CD14-positive monocyte (primary cell): ENCODE measurements around the gene NBPF4. TPM values are rescaled to one million over a fixed set of nuclear protein-coding genes. Genes with fewer than 3 reads are reported as not detected.
"Not testable (repeated sequence)": the region's sequence is repeated elsewhere in the genome, so short reads cannot be mapped to it uniquely, and the experiment has no call there.

Source experiments
- DNase-seq, 3 donors: peaks; one replicate each; pipeline ENCODE4 v3.0.0-alpha.2; 2011 to 2022
- H2AFZ ChIP-seq: 2 replicates; pipeline ENCODE4 v1.6.0; 2012; ENCODE audit warnings: mild to moderate bottlenecking, low read depth, low read length, inconsistent platforms; ENCODE audit not compliant: insufficient read depth, poor library complexity, severe bottlenecking
- H3K27ac ChIP-seq, 2 donors: 1 replicate in 1 of 2; 2 replicates in 1 of 2; pipeline ENCODE4 v1.5.1; 2012 to 2013; ENCODE audit warnings: low read length in 2 of 2, control low read depth in 1 of 2, inconsistent platforms in 1 of 2, low read depth in 1 of 2, mild to moderate bottlenecking in 1 of 2
- H3K27me3 ChIP-seq, 2 donors: one replicate each; pipeline versions ENCODE4 v1.6.0 to v1.6.1; 2011 to 2013; ENCODE audit warnings: low read length in 2 of 2; ENCODE audit not compliant: control insufficient read depth in 2 of 2, insufficient read depth in 2 of 2
- H3K36me3 ChIP-seq, 2 donors: replicated peaks in 1 of 2; 1 replicate in 1 of 2; 2 replicates in 1 of 2; pipeline versions ENCODE4 v1.5.1 to v1.6.1; 2012 to 2013; ENCODE audit warnings: low read length in 2 of 2, control low read depth in 1 of 2, inconsistent platforms in 1 of 2, mild to moderate bottlenecking in 1 of 2; ENCODE audit not compliant: insufficient read depth in 2 of 2, control insufficient read depth in 1 of 2
- H3K4me1 ChIP-seq, 2 donors: 1 replicate in 1 of 2; 2 replicates in 1 of 2; pipeline versions ENCODE4 v1.5.1 to v1.6.1; 2012 to 2013; ENCODE audit warnings: low read length in 2 of 2, control low read depth in 1 of 2, inconsistent platforms in 1 of 2, mild to moderate bottlenecking in 1 of 2, moderate library complexity in 1 of 2; ENCODE audit not compliant: insufficient read depth in 2 of 2, control insufficient read depth in 1 of 2
- H3K4me2 ChIP-seq: replicated peaks from 2 replicates; pipeline ENCODE3; 2012; ENCODE audit warnings: low read length, moderate library complexity, mild to moderate bottlenecking; ENCODE audit not compliant: poor library complexity, severe bottlenecking; ENCODE audit errors: extremely low read depth
- H3K4me3 ChIP-seq, 3 experiments: fragments of 200-600 bp in 1 of 3; sonication (generic) in 1 of 3; replicated peaks in 1 of 3; 1 replicate in 2 of 3; 2 replicates in 1 of 3; pipeline ENCODE4 v1.5.1; 2011 to 2013; ENCODE audit warnings: low read length in 3 of 3, mild to moderate bottlenecking in 3 of 3, control low read depth in 2 of 3, low read depth in 2 of 3, inconsistent platforms in 1 of 3, moderate library complexity in 1 of 3
- H3K79me2 ChIP-seq: 2 replicates; pipeline ENCODE4 v1.6.0; 2012; ENCODE audit warnings: mild to moderate bottlenecking, control low read depth, inconsistent platforms, low read length, moderate library complexity; ENCODE audit not compliant: insufficient read depth
- H3K9ac ChIP-seq: 2 replicates; pipeline ENCODE4 v1.6.0; 2017; ENCODE audit warnings: low read length, mild to moderate bottlenecking; ENCODE audit not compliant: insufficient read depth, poor library complexity, severe bottlenecking
- H3K9me3 ChIP-seq, 2 donors: replicated peaks in 1 of 2; 1 replicate in 1 of 2; 2 replicates in 1 of 2; pipeline versions ENCODE4 v1.5.1 to v1.6.1; 2012 to 2013; ENCODE audit warnings: low read length in 2 of 2, control low read depth in 1 of 2; ENCODE audit not compliant: control insufficient read depth in 1 of 2, insufficient read depth in 1 of 2
- H4K20me1 ChIP-seq: 2 replicates; pipeline ENCODE4 v1.6.0; 2012; ENCODE audit warnings: mild to moderate bottlenecking, low read length, control low read depth, moderate library complexity; ENCODE audit not compliant: insufficient read depth
- H3K27ac Mint-ChIP-seq, 7 donors: one replicate each; pipeline ENCODE4 v1.8.0; 2020; ENCODE audit warnings: mild to moderate bottlenecking in 7 of 7, mixed read lengths in 7 of 7, moderate library complexity in 6 of 7, inconsistent platforms in 2 of 7
- H3K27me3 Mint-ChIP-seq, 3 donors: one replicate each; pipeline ENCODE4 v1.8.0; 2021 to 2022; ENCODE audit warnings: low read depth in 3 of 3, mild to moderate bottlenecking in 3 of 3, mixed read lengths in 3 of 3, moderate library complexity in 3 of 3, inconsistent platforms in 1 of 3
- H3K36me3 Mint-ChIP-seq, 2 donors: one replicate each; pipeline ENCODE4 v1.8.0; 2020; ENCODE audit warnings: mixed read lengths in 2 of 2, inconsistent platforms in 1 of 2, mild to moderate bottlenecking in 1 of 2
- H3K4me1 Mint-ChIP-seq: one replicate; pipeline ENCODE4 v1.8.0; 2020; ENCODE audit warnings: mild to moderate bottlenecking, mixed read lengths
- H3K4me3 Mint-ChIP-seq, 2 donors: one replicate each; pipeline ENCODE4 v1.8.0; 2020; ENCODE audit warnings: mild to moderate bottlenecking in 2 of 2, mixed read lengths in 2 of 2, moderate library complexity in 1 of 2
- H3K9me3 Mint-ChIP-seq, 7 donors: one replicate each; pipeline ENCODE4 v1.8.0; 2020 to 2022; ENCODE audit warnings: mixed read lengths in 7 of 7, mild to moderate bottlenecking in 6 of 7, moderate library complexity in 6 of 7, inconsistent platforms in 2 of 7
- WGBS: methylation state at CpG from one replicate; pipeline ENCODE4 v1.1.5; 2013; ENCODE audit warnings: missing lambda C conversion rate; ENCODE audit not compliant: insufficient coverage; 5-methylcytosine and 5-hydroxymethylcytosine counted together
- intact Hi-C, 2 donors: fragments of 100-400 bp; cut with micrococcal nuclease; formaldehyde crosslinking; loops; one replicate each; pipeline versions ENCODE4 v1.15.0 to v1.15.1; 2023
- polyA plus RNA-seq, 3 donors: library from polyadenylated mRNA; depleted of rRNA in 1 of 3; unstranded in 2 of 3; stranded (reverse) in 1 of 3; fragments of 300-500 nt in 2 of 3; fragments of >200 nt in 1 of 3; fragmentation: Illumina TruSeq in 2 of 3; gene quantifications; 1 replicate in 2 of 3; 2 replicates in 1 of 3; pipeline ENCODE4 v1.2.3, GENCODE V29; 2012 to 2021

The NBPF4 gene
- polyA plus RNA-seq, 3 donors: not detected

GRCh38 chr1:108239426-108239825 is 4.5 kb downstream of the NBPF4 start:
- H3K27ac Mint-ChIP-seq, H3K27me3 ChIP-seq, H3K27ac ChIP-seq, H3K36me3 ChIP-seq, H3K4me1 ChIP-seq, H3K4me2 ChIP-seq, DNase-seq, H3K9ac ChIP-seq, H4K20me1 ChIP-seq, H3K79me2 ChIP-seq, intact Hi-C loops, H3K36me3 Mint-ChIP-seq, H3K4me1 Mint-ChIP-seq, H3K9me3 Mint-ChIP-seq, H3K9me3 ChIP-seq, H3K4me3 Mint-ChIP-seq, H2AFZ ChIP-seq, H3K27me3 Mint-ChIP-seq, H3K4me3 ChIP-seq: not testable (repeated sequence)
- no CpG with 5 or more reads among the region's 2 CpGs for WGBS

- H3K79me2 ChIP-seq, H3K36me3 Mint-ChIP-seq, H3K27ac Mint-ChIP-seq, H2AFZ ChIP-seq, H3K9ac ChIP-seq, intact Hi-C loops, H3K9me3 Mint-ChIP-seq, H3K9me3 ChIP-seq, H3K4me1 Mint-ChIP-seq, H3K4me2 ChIP-seq, H3K27me3 ChIP-seq, H3K36me3 ChIP-seq, H4K20me1 ChIP-seq, DNase-seq, H3K27me3 Mint-ChIP-seq, H3K4me1 ChIP-seq, H3K4me3 ChIP-seq, H3K27ac ChIP-seq, H3K4me3 Mint-ChIP-seq: not testable (repeated sequence)
- whole genome bisulfite sequencing: no CpG with 5 or more reads among the region's 2 CpGs
Observed at GRCh38 chr1:108235308-108235707, 8.6 kb downstream of the NBPF4 start.

GRCh38 chr1:108232183-108232582 is 11.7 kb downstream of the NBPF4 start:
- H3K4me2 ChIP-seq, H3K4me1 Mint-ChIP-seq, H3K4me1 ChIP-seq, H3K27me3 ChIP-seq, H3K27ac Mint-ChIP-seq, H2AFZ ChIP-seq, H3K27me3 Mint-ChIP-seq, intact Hi-C loops, H3K9me3 Mint-ChIP-seq, H3K9ac ChIP-seq, H3K27ac ChIP-seq, H3K9me3 ChIP-seq, H3K79me2 ChIP-seq, DNase-seq, H3K4me3 Mint-ChIP-seq, H3K4me3 ChIP-seq, H4K20me1 ChIP-seq, H3K36me3 ChIP-seq, H3K36me3 Mint-ChIP-seq: not testable (repeated sequence)
- no CpG with 5 or more reads among the region's 3 CpGs for WGBS

DNA sequence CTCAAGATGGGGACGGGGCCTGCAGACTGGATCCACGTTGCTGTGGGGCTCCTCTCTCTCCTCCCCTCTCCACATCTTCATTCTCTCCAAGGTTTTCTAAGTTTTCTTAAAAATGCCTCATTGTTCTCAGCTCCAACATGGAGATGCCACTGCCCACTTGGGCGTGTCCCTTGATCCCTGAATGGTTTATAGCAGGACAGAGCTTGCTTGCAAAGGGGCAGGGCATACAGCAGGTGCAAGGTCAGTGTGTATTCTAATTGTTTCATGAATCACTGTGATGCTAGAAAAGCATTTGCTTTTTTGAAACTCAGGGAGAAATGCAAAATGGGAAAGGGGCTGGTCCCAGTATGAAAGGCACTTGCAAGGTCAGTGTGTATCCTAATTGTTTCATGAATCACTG is 13.9 kb downstream of the NBPF4 start:
- H3K36me3 ChIP-seq, H4K20me1 ChIP-seq, H3K9ac ChIP-seq, DNase-seq, H3K27ac Mint-ChIP-seq, H3K36me3 Mint-ChIP-seq, H3K79me2 ChIP-seq, H3K4me1 Mint-ChIP-seq, H3K4me3 Mint-ChIP-seq, H3K4me1 ChIP-seq, H3K27me3 Mint-ChIP-seq, H3K27ac ChIP-seq, H2AFZ ChIP-seq, H3K4me3 ChIP-seq, H3K9me3 ChIP-seq, H3K27me3 ChIP-seq, H3K9me3 Mint-ChIP-seq, intact Hi-C loops, H3K4me2 ChIP-seq: not testable (repeated sequence)
- no CpG with 5 or more reads among the region's 3 CpGs for WGBS
